GM13977 (cell line): ENCODE results near the gene C14orf93.

Experiments used
- DNase-seq: peaks from one replicate; pipeline ENCODE4 v3.0.0; 2012; ENCODE audit warnings: low spot score
- CTCF ChIP-seq: IDR thresholded peaks from 2 replicates; pipeline ENCODE4 v1.5.1; 2012; ENCODE audit warnings: mild to moderate bottlenecking, control low read depth; ENCODE audit not compliant: insufficient read depth; ENCODE audit errors: extremely low read depth, missing control alignments
- in situ Hi-C: fragments of 300-500 bp; cut with MboI; formaldehyde crosslinking; loops from one replicate; pipeline ENCODE4 v1.12.0; 2022; ENCODE audit warnings: low sequenced_read_pairs, low pct_unique_long_range_greater_than_20kb, mixed read lengths, inconsistent platforms; ENCODE audit not compliant: unreplicated experiment

C14orf93 gene

GRCh38 chr14:22981876-22982476 lies 28.0 kb downstream of the C14orf93 start:
- in situ Hi-C loops, result no loop called here
- DNase-seq, result no peak
- TF ChIP-seq CTCF, result no peak

- DNase-seq, result peak; percentile 40
- TF ChIP-seq CTCF, result no peak
- in situ Hi-C loops, result no loop called here
These were observed 28.7 kb downstream of the C14orf93 start for GRCh38 chr14:22981090-22981875.

GRCh38 chr14:22980672-22981089 lies 29.3 kb downstream of the C14orf93 start:
- no peak for DNase-seq
- in situ Hi-C loops, result no loop called here

GRCh38 chr14:22979748-22980392 lies 30.1 kb downstream of the C14orf93 start:
- in situ Hi-C loops, result loop anchor here (10.0 kb wide), 1 partner anchor 75 kb away; the partner anchor contains the start of gene CDH24
- TF ChIP-seq CTCF, result no peak
- DNase-seq, result no peak

More at GRCh38 chr14:22980672-22981089, 29.3 kb downstream of the C14orf93 start:
- TF ChIP-seq CTCF, result no peak

- DNase-seq, result no peak
- TF ChIP-seq CTCF, result no peak
- in situ Hi-C loops, result loop anchor here (10.0 kb wide), 1 partner anchor 76 kb away; the partner anchor contains the start of gene CDH24
These were observed 30.8 kb downstream of the C14orf93 start for GRCh38 chr14:22978981-22979671.

GRCh38 chr14:22978487-22978837 lies 31.5 kb downstream of the C14orf93 start:
- DNase-seq, result no peak
- TF ChIP-seq CTCF, result no peak
- in situ Hi-C loops, result loop anchor here (10.0 kb wide), 1 partner anchor 76 kb away; the partner anchor contains the start of gene CDH24
